Transverse colon (tissue), 4 donors: ENCODE results near the gene ACSM6. TPM values are rescaled to one million over a fixed set of nuclear protein-coding genes. Genes with fewer than 3 reads are reported as not detected.

ENCODE experiments used
- DNase-seq: peaks from one replicate; pipeline ENCODE4 v3.0.0-alpha.2; 2019
- H3K27ac ChIP-seq, 4 donors: fragments of 200-600 bp; sonication (generic); 2 replicates each; pipeline ENCODE4 v1.5.1; 2016 to 2018; ENCODE audit warnings: inconsistent platforms in 4 of 4
- H3K27me3 ChIP-seq: fragments of 200-600 bp; sonication (generic); 2 replicates; pipeline ENCODE4 v1.5.1; 2017; ENCODE audit warnings: inconsistent platforms
- H3K36me3 ChIP-seq, 4 donors: fragments of 200-600 bp; sonication (generic); 2 replicates each; pipeline ENCODE4 v1.5.1; 2017 to 2019; ENCODE audit warnings: inconsistent platforms in 4 of 4
- H3K4me1 ChIP-seq, 4 donors: fragments of 200-600 bp; sonication (generic); 2 replicates each; pipeline ENCODE4 v1.5.1; 2017 to 2020; ENCODE audit warnings: inconsistent platforms in 4 of 4
- H3K4me3 ChIP-seq, 4 donors: fragments of 200-600 bp; sonication (generic); 1 replicate in 1 of 4; 2 replicates in 3 of 4; pipeline versions ENCODE4 v1.5.1 to v1.6.1; 2017 to 2019; ENCODE audit warnings: inconsistent platforms in 4 of 4
- H3K9me3 ChIP-seq, 2 donors: fragments of 200-600 bp; sonication (generic); 2 replicates each; pipeline ENCODE4 v1.5.1; 2017 to 2019; ENCODE audit warnings: inconsistent platforms in 2 of 2
- CTCF ChIP-seq, 5 experiments: fragments of 200-600 bp in 3 of 5; fragments of 450-650 bp in 2 of 5; sonication (generic) in 3 of 5; IDR thresholded peaks; 1 replicate in 2 of 5; 2 replicates in 3 of 5; pipeline ENCODE4 v1.5.1; 2016 to 2017; ENCODE audit warnings: antibody characterized with exemption in 5 of 5, inconsistent platforms in 3 of 5, mild to moderate bottlenecking in 2 of 5, moderate library complexity in 1 of 5
- EP300 ChIP-seq: sonication (generic); formaldehyde crosslinking; IDR thresholded peaks from one replicate; pipeline ENCODE4 v1.6.1; 2017; ENCODE audit warnings: antibody characterized with exemption, low read depth
- POLR2A ChIP-seq: fragments of 450-650 bp; IDR thresholded peaks from one replicate; pipeline ENCODE4 v1.6.1; 2016; ENCODE audit warnings: antibody characterized with exemption, mild to moderate bottlenecking, moderate library complexity
- POLR2AphosphoS5 ChIP-seq, 3 donors: sonication (generic); formaldehyde crosslinking; IDR thresholded peaks; one replicate each; pipeline ENCODE4 v1.6.1; 2016; ENCODE audit warnings: antibody characterized with exemption in 3 of 3
- WGBS, 2 donors: methylation state at CpG; one replicate each; pipeline ENCODE4 v1.1.5; 2018; ENCODE audit warnings: low coverage in 1 of 2; 5-methylcytosine and 5-hydroxymethylcytosine counted together
- in situ Hi-C, 4 donors: fragments of 200-750 bp; cut with MboI; loops; one replicate each; pipeline versions ENCODE4 v1.15.0 to v1.15.1; 2017; ENCODE audit warnings: low sequenced_read_pairs in 3 of 4, low pct_ligation_motif_present in 1 of 4, low pct_unique_long_range_greater_than_20kb in 1 of 4
- intact Hi-C: fragments of 100-400 bp; cut with DNase I; formaldehyde crosslinking; loops from one replicate; pipeline ENCODE4 v1.15.1; 2023; ENCODE audit warnings: low total_unique reads
- total RNA-seq, 4 donors: library from RNA; depleted of rRNA; stranded (reverse); fragments of >200 nt; gene quantifications; one replicate each; pipeline ENCODE4 v1.1.0, GENCODE V29; 2016

ACSM6 gene
- total RNA-seq, 4 donors from 2014 or later = not detected

- Histone ChIP-seq H3K4me3 (no peak overlapping the region), H3K4me1 (peaks cover 0 to 8% (median 0%) of the 10 kb centered on the region in 4 donors), H3K27ac (no peak overlapping the region), H3K9me3 (no peaks in the 10 kb centered on the region), H3K27me3 (no peaks in the 10 kb centered on the region), H3K36me3 (peaks cover 0 to 13% (median 5%) of the 10 kb centered on the region in 4 donors)
- TF ChIP-seq EP300 = no peak
- TF ChIP-seq POLR2A = no peak
- no peak for TF ChIP-seq CTCF (IDR thresholded peaks at IDR 0.05)
- TF ChIP-seq POLR2AphosphoS5 (IDR thresholded peaks at IDR 0.05) = no peak
- in situ Hi-C loops = loop anchor here in 1 of 4 donors (25.0 kb wide), 1 partner anchor 404 kb away; no protein-coding TSS in a partner anchor
- 88 to 92% methylated on average over 2 of the region's 2 CpGs for WGBS, 2 donors
- intact Hi-C loops = loop anchor here (5.0 kb wide), 1 partner anchor 241 kb away; no protein-coding TSS in a partner anchor
- no peak for DNase-seq
Observed at GRCh38 chr10:95233377-95234034, 39.5 kb downstream of the ACSM6 start.

GRCh38 chr10:95234951-95235350 is 40.9 kb downstream of the ACSM6 start:
- H3K27ac ChIP-seq = no peak overlapping the region
- no peaks in the 10 kb centered on the region for H3K27me3 ChIP-seq
- no peaks in the 10 kb centered on the region for H3K9me3 ChIP-seq
- DNase-seq = no peak
- WGBS, 2 donors = 88 to 91% methylated on average over 3 to 5 of the region's 5 CpGs
- in situ Hi-C loops = loop anchor here in 1 of 4 donors (25.0 kb wide), 1 partner anchor 402 kb away; no protein-coding TSS in a partner anchor
- TF ChIP-seq POLR2AphosphoS5 (IDR thresholded peaks at IDR 0.05) = no peak
- no peak for TF ChIP-seq CTCF (IDR thresholded peaks at IDR 0.05)
- TF ChIP-seq EP300 = no peak
- no peak for TF ChIP-seq POLR2A
- no peak overlapping the region for H3K4me3 ChIP-seq
- intact Hi-C loops = loop anchor here (5.0 kb wide), 1 partner anchor 243 kb away; no protein-coding TSS in a partner anchor
- H3K4me1 ChIP-seq = peaks cover 0 to 6% (median 0%) of the 10 kb centered on the region in 4 donors
- peaks cover 0 to 13% (median 6%) of the 10 kb centered on the region in 4 donors for H3K36me3 ChIP-seq

GRCh38 chr10:95235676-95236067 is 41.6 kb downstream of the ACSM6 start:
- Histone ChIP-seq H3K4me1 (peaks cover 0 to 2% (median 0%) of the 10 kb centered on the region in 4 donors), H3K4me3 (no peak overlapping the region), H3K36me3 (peaks cover 0 to 13% (median 6%) of the 10 kb centered on the region in 4 donors), H3K27ac (no peak overlapping the region), H3K9me3 (no peaks in the 10 kb centered on the region), H3K27me3 (no peaks in the 10 kb centered on the region)
- TF ChIP-seq POLR2AphosphoS5 (IDR thresholded peaks at IDR 0.05) (no peak), EP300 (no peak), CTCF (IDR thresholded peaks at IDR 0.05) (no peak), POLR2A (no peak)
- intact Hi-C loops = no loop called here
- in situ Hi-C loops = loop anchor here in 1 of 4 donors (25.0 kb wide), 1 partner anchor 402 kb away; no protein-coding TSS in a partner anchor
- WGBS, 2 donors = 67% methylated on average over 3 of the region's 3 CpGs; no CpG with 5 or more reads in 1 of the 2 donors
- no peak for DNase-seq

GRCh38 chr10:95236068-95236903 is 42.2 kb downstream of the ACSM6 start:
- intact Hi-C loops (no loop called here), in situ Hi-C loops (loop anchor here in 1 of 4 donors (25.0 kb wide), 1 partner anchor 401 kb away; no protein-coding TSS in a partner anchor)
- Histone ChIP-seq H3K27ac (peak overlapping the region in 1 of 4 donors; percentile 25), H3K9me3 (no peaks in the 10 kb centered on the region), H3K27me3 (no peaks in the 10 kb centered on the region), H3K4me3 (no peak overlapping the region), H3K36me3 (peaks cover 0 to 13% (median 6%) of the 10 kb centered on the region in 4 donors), H3K4me1 (no peaks in the 10 kb centered on the region)
- TF ChIP-seq POLR2A (no peak), EP300 (no peak), POLR2AphosphoS5 (IDR thresholded peaks at IDR 0.05) (no peak), CTCF (IDR thresholded peaks at IDR 0.05) (no peak)
- 58 to 82% methylated on average over 4 to 6 of the region's 6 CpGs for WGBS, 2 donors
- no peak for DNase-seq
